Activated T-helper 17 cell treated with anti-CD3 and anti-CD28 coated beads, Interleukin-2, amount 50 U/mL, for 72 hours (primary cell): ENCODE measurements around the gene UGT1A4. TPM values are rescaled to one million over a fixed set of nuclear protein-coding genes. Genes with fewer than 3 reads are reported as not detected.

Source experiments
- ATAC-seq: fragments of 150-1000 bp; cut with Tn5 transposase; replicated peaks from 2 replicates; pipeline ENCODE4 v1.10.0; 2021; ENCODE audit warnings: mild to moderate bottlenecking, moderate library complexity
- H3K27ac Mint-ChIP-seq: one replicate; pipeline ENCODE4 v1.8.0; 2022; ENCODE audit warnings: mixed read lengths
- H3K27me3 Mint-ChIP-seq: one replicate; pipeline ENCODE4 v1.8.0; 2022; ENCODE audit warnings: mixed read lengths
- H3K36me3 Mint-ChIP-seq: one replicate; pipeline ENCODE4 v1.8.0; 2022; ENCODE audit warnings: low read depth, mild to moderate bottlenecking, mixed read lengths
- H3K4me1 Mint-ChIP-seq: one replicate; pipeline ENCODE4 v1.8.0; 2022; ENCODE audit warnings: mixed read lengths
- H3K4me3 Mint-ChIP-seq: one replicate; pipeline ENCODE4 v1.8.0; 2022; ENCODE audit warnings: mild to moderate bottlenecking, mixed read lengths
- H3K9me3 Mint-ChIP-seq: one replicate; pipeline ENCODE4 v1.8.0; 2022; ENCODE audit warnings: mixed read lengths
- total RNA-seq, 2 donors: library from RNA; stranded (reverse); gene quantifications; one replicate each; pipeline ENCODE4 v1.2.3, GENCODE V29; 2022

UGT1A4 gene
- total RNA-seq, 2 donors from 2014 or later, result not detected

DNA sequence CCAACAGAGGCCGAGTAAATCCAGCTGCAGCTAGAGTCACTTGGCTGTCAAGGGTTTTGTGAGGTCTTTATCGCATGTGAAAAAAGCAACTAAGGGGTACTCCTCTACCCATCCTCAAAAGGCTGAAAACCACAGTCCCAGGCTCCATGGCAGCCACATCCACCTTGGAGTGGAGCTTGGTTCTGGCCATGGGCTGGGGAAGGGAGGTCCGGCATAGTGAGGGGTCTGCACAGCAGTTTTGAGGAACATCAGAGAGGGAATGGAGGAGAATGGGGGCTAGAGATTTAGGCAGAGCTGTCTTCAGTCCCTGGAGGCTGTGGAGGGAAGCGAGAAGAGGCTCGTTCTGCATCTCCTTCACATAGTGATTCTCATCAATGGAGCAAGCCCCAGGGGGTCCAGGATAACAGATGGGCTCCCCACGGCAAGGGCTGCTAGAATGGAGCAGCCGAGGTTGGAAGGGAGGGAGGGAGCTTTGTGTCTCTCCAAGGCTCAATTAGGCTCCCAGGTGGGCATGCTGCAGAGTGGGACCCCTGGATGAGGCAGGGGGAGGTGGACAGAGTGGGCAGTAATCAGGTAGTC lies 80.6 kb downstream of the UGT1A4 start:
- H3K4me3 Mint-ChIP-seq, result no peak overlapping the region
- no peaks in the 10 kb centered on the region for H3K4me1 Mint-ChIP-seq
- H3K27me3 Mint-ChIP-seq, result peaks cover 17% of the 10 kb centered on the region
- no peaks in the 10 kb centered on the region for H3K36me3 Mint-ChIP-seq
- no peaks in the 10 kb centered on the region for H3K9me3 Mint-ChIP-seq
- H3K27ac Mint-ChIP-seq, result no peak overlapping the region
- no peak for ATAC-seq

DNA sequence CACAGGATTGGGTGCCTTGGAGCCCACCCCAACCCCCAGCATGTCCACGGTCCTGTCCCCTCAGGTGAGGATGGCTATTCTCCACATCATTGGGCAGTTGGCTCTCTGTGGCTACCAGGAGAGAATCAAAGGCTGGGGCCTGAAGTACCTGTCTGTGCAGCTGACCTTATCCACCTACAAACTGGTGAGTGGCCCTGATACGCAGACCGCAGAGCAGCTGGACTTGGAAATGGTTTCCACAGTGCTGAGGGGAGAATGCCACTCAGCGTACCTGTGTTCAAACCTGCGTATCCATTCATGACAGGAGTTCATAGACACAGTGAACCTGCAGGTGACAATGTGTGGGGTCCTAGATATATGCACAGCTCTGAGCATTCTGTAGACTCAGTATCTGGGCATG lies 81.2 kb downstream of the UGT1A4 start:
- no peak overlapping the region for H3K4me3 Mint-ChIP-seq
- ATAC-seq, result no peak
- H3K9me3 Mint-ChIP-seq, result no peaks in the 10 kb centered on the region
- H3K36me3 Mint-ChIP-seq, result no peaks in the 10 kb centered on the region
- H3K4me1 Mint-ChIP-seq, result no peaks in the 10 kb centered on the region
- H3K27me3 Mint-ChIP-seq, result peaks cover 20% of the 10 kb centered on the region
- no peak overlapping the region for H3K27ac Mint-ChIP-seq

DNA sequence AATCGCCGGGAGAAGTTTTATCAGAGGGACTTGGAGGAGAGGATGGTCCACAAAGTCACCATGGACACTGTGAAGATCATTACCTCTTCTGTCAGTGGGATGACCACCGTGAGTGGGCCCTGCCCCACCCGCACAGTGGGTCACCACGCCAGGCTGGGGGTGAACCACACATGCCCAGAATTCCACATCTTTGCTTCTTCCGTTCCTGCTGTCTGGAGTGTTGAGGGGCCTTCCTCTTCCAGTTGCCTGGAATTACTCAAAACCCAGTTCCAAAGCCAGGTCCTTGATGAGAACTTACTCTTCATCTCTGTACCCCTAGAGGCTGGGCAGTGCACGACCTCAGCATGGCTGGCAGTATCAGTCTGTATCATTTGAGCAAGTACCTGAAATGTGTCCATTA lies 81.7 kb downstream of the UGT1A4 start:
- H3K36me3 Mint-ChIP-seq, result no peaks in the 10 kb centered on the region
- no peak overlapping the region for H3K27ac Mint-ChIP-seq
- ATAC-seq, result no peak
- H3K4me1 Mint-ChIP-seq, result no peaks in the 10 kb centered on the region
- peaks cover 20% of the 10 kb centered on the region for H3K27me3 Mint-ChIP-seq
- no peaks in the 10 kb centered on the region for H3K9me3 Mint-ChIP-seq
- H3K4me3 Mint-ChIP-seq, result no peak overlapping the region

DNA sequence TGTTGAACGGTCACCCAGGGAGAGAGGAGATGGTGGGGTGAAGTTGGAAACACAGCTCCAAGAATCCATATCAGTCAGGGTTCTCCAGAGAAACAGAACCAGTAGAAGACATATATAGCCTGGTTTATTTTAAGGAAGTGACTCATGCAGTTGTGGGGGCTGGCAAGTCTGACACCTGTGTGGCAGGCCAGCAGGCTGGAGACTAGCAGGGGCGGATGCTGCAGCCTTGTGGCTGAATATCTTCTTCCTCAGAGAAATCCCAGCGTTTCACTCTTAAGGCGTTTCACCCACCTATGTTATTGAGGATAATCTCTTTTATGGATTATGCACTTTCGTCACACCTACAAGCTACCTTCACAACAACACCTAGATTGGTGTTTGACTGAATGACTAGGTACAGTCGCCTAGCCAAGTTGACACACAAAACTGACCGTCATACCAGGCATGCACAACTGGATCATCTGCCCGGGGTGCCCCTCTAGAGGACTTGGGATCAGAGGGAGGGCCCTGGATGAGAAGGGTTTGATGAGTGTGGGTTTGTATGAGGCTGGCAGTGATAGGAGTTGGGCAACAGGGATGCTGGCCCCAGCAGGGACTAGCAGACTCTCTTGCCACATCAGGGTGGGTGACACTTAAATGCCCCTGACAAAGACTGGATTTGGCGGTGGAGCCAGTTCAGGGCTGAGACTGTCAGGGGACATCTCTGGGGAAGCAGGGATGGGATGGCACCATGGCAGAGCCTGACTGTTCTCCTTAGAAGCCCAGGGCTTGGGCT lies 83.0 kb downstream of the UGT1A4 start:
- ATAC-seq, result no peak
- Mint-ChIP-seq H3K36me3 (no peaks in the 10 kb centered on the region), H3K9me3 (no peaks in the 10 kb centered on the region), H3K4me3 (no peak overlapping the region), H3K27me3 (peaks cover 20% of the 10 kb centered on the region), H3K4me1 (no peaks in the 10 kb centered on the region), H3K27ac (no peak overlapping the region)

DNA sequence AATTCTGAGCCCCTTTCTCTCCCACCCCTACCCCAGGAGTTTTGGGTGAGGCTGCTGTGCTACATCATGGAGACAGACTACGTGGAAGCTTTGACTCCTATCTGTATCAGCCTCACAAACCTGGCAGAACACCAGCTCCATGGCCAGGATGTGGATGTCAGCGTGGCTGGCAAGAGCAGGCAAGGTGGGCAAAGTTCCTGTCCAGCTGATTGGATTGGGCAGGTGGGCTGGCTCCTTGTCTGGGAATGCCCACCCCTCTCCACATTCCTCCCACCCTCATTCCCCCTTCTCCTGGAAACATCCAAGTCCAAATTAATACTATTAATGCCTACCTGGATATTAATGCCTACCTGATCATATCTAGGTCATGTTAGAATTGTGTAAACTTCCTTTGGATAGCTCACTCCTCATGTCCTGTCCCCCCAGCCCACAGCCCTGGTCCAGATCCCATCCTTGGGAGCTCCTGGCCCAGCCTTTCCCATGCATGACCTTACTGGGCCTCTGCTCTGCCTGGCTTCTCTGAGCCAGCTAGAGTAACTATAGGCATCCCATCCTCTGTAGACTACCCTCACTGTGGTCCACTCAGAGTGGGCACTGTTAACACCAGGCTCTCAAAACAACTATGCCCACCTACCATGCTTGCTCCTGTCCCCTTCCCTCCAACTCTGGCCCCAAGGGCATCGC lies 83.7 kb downstream of the UGT1A4 start:
- H3K27me3 Mint-ChIP-seq, result peaks cover 20% of the 10 kb centered on the region
- H3K4me1 Mint-ChIP-seq, result no peaks in the 10 kb centered on the region
- H3K9me3 Mint-ChIP-seq, result no peaks in the 10 kb centered on the region
- ATAC-seq, result no peak
- H3K27ac Mint-ChIP-seq, result no peak overlapping the region
- no peaks in the 10 kb centered on the region for H3K36me3 Mint-ChIP-seq
- H3K4me3 Mint-ChIP-seq, result no peak overlapping the region

DNA sequence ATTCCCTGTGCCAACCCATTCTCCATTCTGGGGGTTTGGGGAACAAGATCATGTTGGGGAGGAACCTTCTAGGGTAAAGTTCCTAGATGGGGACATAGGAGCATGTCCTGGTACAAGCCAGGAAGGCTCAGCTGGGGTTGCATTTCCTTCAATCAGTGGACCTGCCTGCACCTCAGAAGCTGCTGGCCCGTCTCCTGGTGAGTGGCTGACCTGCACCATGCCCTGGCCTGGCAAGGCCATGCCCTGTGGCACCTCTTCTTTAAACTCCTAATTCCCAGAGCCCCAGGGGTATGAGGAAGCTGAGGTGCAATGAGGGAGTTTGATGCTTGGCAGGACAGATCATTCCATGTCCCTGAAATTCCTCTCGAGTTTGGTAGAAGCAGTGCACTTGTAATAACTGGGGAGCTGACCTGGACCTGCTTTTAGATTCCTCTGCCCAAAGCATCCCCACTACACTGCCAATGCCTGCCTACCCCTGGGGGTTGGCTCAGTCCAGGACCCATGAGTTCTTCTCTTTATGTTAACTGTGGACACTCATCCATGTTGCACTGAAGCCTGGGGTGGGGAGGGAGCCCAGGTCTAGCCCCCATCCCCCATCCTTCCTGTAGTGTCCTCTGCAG lies 84.9 kb downstream of the UGT1A4 start:
- Mint-ChIP-seq H3K36me3 (no peaks in the 10 kb centered on the region), H3K4me1 (no peaks in the 10 kb centered on the region)

DNA sequence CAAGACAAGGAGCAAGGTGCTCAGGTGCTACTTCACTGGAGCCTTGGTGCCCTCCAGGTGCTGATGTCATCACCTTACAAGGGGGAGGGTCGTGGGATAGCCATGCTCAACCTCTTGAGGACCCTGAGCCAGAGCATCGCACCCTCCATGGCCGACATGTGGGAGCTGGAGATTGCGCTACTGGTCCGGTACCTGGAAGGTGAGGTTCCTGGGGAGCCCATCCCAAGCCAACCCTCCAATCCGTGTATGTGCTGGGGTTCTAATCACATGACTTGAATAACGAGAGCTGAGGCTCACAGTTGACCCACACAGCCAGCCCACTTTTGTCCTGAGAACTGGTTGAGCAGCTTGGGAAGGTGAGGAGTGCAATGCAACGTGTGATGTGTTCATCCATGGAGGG lies 85.5 kb downstream of the UGT1A4 start:
- no peak for ATAC-seq
- Mint-ChIP-seq H3K4me1 (no peaks in the 10 kb centered on the region), H3K27me3 (peaks cover 11% of the 10 kb centered on the region), H3K4me3 (no peak overlapping the region), H3K27ac (no peak overlapping the region), H3K36me3 (no peaks in the 10 kb centered on the region), H3K9me3 (no peaks in the 10 kb centered on the region)

More for the DNA sequence above, 84.9 kb downstream of the UGT1A4 start:
- H3K9me3 Mint-ChIP-seq, result no peaks in the 10 kb centered on the region
- H3K27ac Mint-ChIP-seq, result no peak overlapping the region
- ATAC-seq, result no peak
- H3K27me3 Mint-ChIP-seq, result peaks cover 13% of the 10 kb centered on the region
- H3K4me3 Mint-ChIP-seq, result no peak overlapping the region

GRCh38 chr2:233807215-233807865 lies 88.8 kb downstream of the UGT1A4 start:
- ATAC-seq, result no peak
- no peak overlapping the region for H3K27ac Mint-ChIP-seq
- H3K27me3 Mint-ChIP-seq, result peaks cover 21% of the 10 kb centered on the region
- no peaks in the 10 kb centered on the region for H3K36me3 Mint-ChIP-seq
- H3K4me1 Mint-ChIP-seq, result no peaks in the 10 kb centered on the region
- no peaks in the 10 kb centered on the region for H3K9me3 Mint-ChIP-seq
- no peak overlapping the region for H3K4me3 Mint-ChIP-seq

GRCh38 chr2:233807966-233808935 lies 89.7 kb downstream of the UGT1A4 start:
- H3K9me3 Mint-ChIP-seq, result no peaks in the 10 kb centered on the region
- H3K4me1 Mint-ChIP-seq, result no peaks in the 10 kb centered on the region
- H3K36me3 Mint-ChIP-seq, result no peaks in the 10 kb centered on the region
- no peak for ATAC-seq
- H3K4me3 Mint-ChIP-seq, result no peak overlapping the region
- H3K27ac Mint-ChIP-seq, result no peak overlapping the region
- H3K27me3 Mint-ChIP-seq, result peaks cover 17% of the 10 kb centered on the region

DNA sequence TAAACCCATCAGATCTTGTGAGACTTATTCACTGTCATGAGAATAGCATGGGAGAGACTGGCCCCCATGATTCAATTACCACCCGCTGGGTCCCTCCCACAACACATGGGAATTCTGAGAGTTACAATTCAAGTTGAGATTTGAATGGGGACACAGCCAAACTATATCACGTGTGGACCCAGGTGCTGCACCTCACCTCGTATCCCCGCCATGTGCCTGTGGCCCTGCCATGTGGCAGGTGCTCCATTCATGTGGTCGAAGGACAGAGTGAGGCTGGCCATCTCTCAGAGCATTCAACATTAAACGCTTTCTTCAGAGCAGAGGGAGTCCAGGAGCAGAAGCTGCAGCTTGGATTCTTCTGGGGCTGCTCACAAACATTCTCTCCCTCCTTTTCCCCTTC lies 91.8 kb downstream of the UGT1A4 start:
- Mint-ChIP-seq H3K9me3 (no peaks in the 10 kb centered on the region), H3K4me3 (no peak overlapping the region), H3K4me1 (no peaks in the 10 kb centered on the region), H3K36me3 (no peaks in the 10 kb centered on the region), H3K27ac (no peak overlapping the region), H3K27me3 (peaks cover 13% of the 10 kb centered on the region)
- no peak for ATAC-seq

GRCh38 chr2:233811087-233811486 lies 92.6 kb downstream of the UGT1A4 start:
- H3K36me3 Mint-ChIP-seq, result no peaks in the 10 kb centered on the region
- ATAC-seq, result no peak
- H3K27ac Mint-ChIP-seq, result no peak overlapping the region
- no peaks in the 10 kb centered on the region for H3K9me3 Mint-ChIP-seq
- peaks cover 13% of the 10 kb centered on the region for H3K27me3 Mint-ChIP-seq
- no peak overlapping the region for H3K4me3 Mint-ChIP-seq
- H3K4me1 Mint-ChIP-seq, result no peaks in the 10 kb centered on the region

DNA sequence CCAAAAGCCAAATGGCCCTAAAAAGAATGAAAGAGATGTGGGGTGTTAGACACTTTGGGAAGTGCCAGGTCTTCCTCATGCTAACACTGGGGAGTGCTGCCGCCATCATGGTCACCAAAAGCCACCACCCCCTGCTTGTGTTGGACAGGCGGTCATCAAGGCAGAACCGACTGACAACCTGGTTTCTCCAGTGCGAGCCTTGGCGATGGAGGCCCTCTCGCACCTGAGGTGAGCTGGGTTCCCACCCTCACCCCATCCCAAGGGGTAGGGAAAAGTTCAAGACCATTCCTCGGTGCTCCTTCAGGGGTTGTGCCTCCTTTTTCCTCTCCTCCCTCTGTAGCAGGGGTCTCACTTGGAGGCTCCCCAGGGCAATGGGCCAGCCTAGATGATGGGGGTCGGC lies 93.2 kb downstream of the UGT1A4 start:
- H3K9me3 Mint-ChIP-seq, result no peaks in the 10 kb centered on the region

GRCh38 chr2:233813236-233814055 lies 94.9 kb downstream of the UGT1A4 start:
- no peaks in the 10 kb centered on the region for H3K4me1 Mint-ChIP-seq
- no peak overlapping the region for H3K27ac Mint-ChIP-seq
- no peak overlapping the region for H3K4me3 Mint-ChIP-seq
- no peaks in the 10 kb centered on the region for H3K36me3 Mint-ChIP-seq
- peaks cover 16% of the 10 kb centered on the region for H3K27me3 Mint-ChIP-seq
- H3K9me3 Mint-ChIP-seq, result no peaks in the 10 kb centered on the region
- ATAC-seq, result no peak

More for the DNA sequence above, 93.2 kb downstream of the UGT1A4 start:
- Mint-ChIP-seq H3K4me3 (no peak overlapping the region), H3K27ac (no peak overlapping the region), H3K36me3 (no peaks in the 10 kb centered on the region), H3K4me1 (no peaks in the 10 kb centered on the region), H3K27me3 (peaks cover 13% of the 10 kb centered on the region)
- ATAC-seq, result no peak
